GM23338 (cell line): ENCODE measurements around the gene ADAM10. TPM values are rescaled to one million over a fixed set of nuclear protein-coding genes. Genes with fewer than 3 reads are reported as not detected.

Experiments
- ATAC-seq: fragments of 200-7000 bp; cut with Tn5 transposase; 3 replicates; pipeline ENCODE4 v1.9.1; 2020
- DNase-seq: peaks from one replicate; pipeline ENCODE4 v3.0.0-alpha.2; 2015; ENCODE audit warnings: low spot score
- H2AFZ ChIP-seq: fragments of 200-600 bp; sonication (generic); 2 replicates; pipeline ENCODE4 v1.8.0; 2016; ENCODE audit warnings: antibody characterized with exemption, mild to moderate bottlenecking, moderate library complexity
- H3F3A ChIP-seq: fragments of 200-600 bp; sonication (generic); replicated peaks from 2 replicates; pipeline ENCODE4 v1.8.0; 2017; ENCODE audit warnings: antibody characterized with exemption, mixed run types, low read depth
- H3K27ac ChIP-seq: fragments of 200-600 bp; sonication (generic); 2 replicates; pipeline ENCODE4 v1.6.1; 2016; ENCODE audit warnings: low read depth
- H3K27me3 ChIP-seq: fragments of 200-600 bp; sonication (generic); 2 replicates; pipeline ENCODE4 v1.8.0; 2016; ENCODE audit warnings: mild to moderate bottlenecking, mixed run types, moderate library complexity; ENCODE audit not compliant: insufficient read depth
- H3K36me3 ChIP-seq: fragments of 200-600 bp; sonication (generic); 2 replicates; pipeline ENCODE4 v1.8.0; 2016; ENCODE audit warnings: mild to moderate bottlenecking; ENCODE audit not compliant: insufficient read depth
- H3K4me1 ChIP-seq: fragments of 200-600 bp; sonication (generic); 2 replicates; pipeline ENCODE4 v1.8.0; 2016; ENCODE audit warnings: mild to moderate bottlenecking, moderate library complexity; ENCODE audit not compliant: insufficient read depth
- H3K4me2 ChIP-seq: fragments of 200-600 bp; sonication (generic); 2 replicates; pipeline ENCODE4 v1.7.1; 2017; ENCODE audit warnings: mixed run types
- H3K4me3 ChIP-seq: fragments of 200-600 bp; sonication (generic); 2 replicates; pipeline ENCODE4 v1.6.1; 2016; ENCODE audit warnings: mixed run types
- H3K79me2 ChIP-seq: fragments of 200-600 bp; sonication (generic); replicated peaks from 2 replicates; pipeline ENCODE4 v1.8.0; 2017; ENCODE audit warnings: mild to moderate bottlenecking; ENCODE audit not compliant: insufficient read depth
- H3K9me2 ChIP-seq: fragments of 200-600 bp; sonication (generic); 2 replicates; pipeline ENCODE4 v1.8.0; 2017; ENCODE audit not compliant: insufficient read depth
- H4K20me1 ChIP-seq: fragments of 200-600 bp; sonication (generic); replicated peaks from 2 replicates; pipeline ENCODE4 v1.8.0; 2017; ENCODE audit warnings: mild to moderate bottlenecking; ENCODE audit not compliant: insufficient read depth
- H3K27ac Mint-ChIP-seq: 2 replicates; pipeline ENCODE4 v1.8.0; 2020; ENCODE audit warnings: inconsistent platforms, mild to moderate bottlenecking, moderate library complexity, mixed read lengths
- H3K27me3 Mint-ChIP-seq: 3 replicates; pipeline ENCODE4 v1.8.0; 2022; ENCODE audit warnings: low read depth, mild to moderate bottlenecking, moderate library complexity, mixed read lengths, inconsistent platforms; ENCODE audit not compliant: insufficient read depth, poor library complexity
- H3K36me3 Mint-ChIP-seq: 3 replicates; pipeline ENCODE4 v1.8.0; 2021; ENCODE audit warnings: low read depth, mild to moderate bottlenecking, inconsistent platforms, moderate library complexity, mixed read lengths
- H3K4me1 Mint-ChIP-seq: 3 replicates; pipeline ENCODE4 v1.8.0; 2020; ENCODE audit warnings: mild to moderate bottlenecking, inconsistent platforms, mixed read lengths
- H3K4me3 Mint-ChIP-seq: 3 replicates; pipeline ENCODE4 v1.8.0; 2021; ENCODE audit warnings: moderate library complexity, mild to moderate bottlenecking, inconsistent platforms, mixed read lengths
- H3K9me3 Mint-ChIP-seq: 3 replicates; pipeline ENCODE4 v1.8.0; 2020; ENCODE audit warnings: moderate library complexity, mild to moderate bottlenecking, inconsistent platforms, mixed read lengths
- CREB1 ChIP-seq: fragments of 250-450 bp; sonication (Bioruptor Pico); IDR thresholded peaks from 2 replicates; pipeline ENCODE4 v1.5.0; 2020; ENCODE audit warnings: low read depth, mild to moderate bottlenecking, moderate library complexity
- CTCF ChIP-seq, 2 experiments: fragments of 200-600 bp in 1 of 2; sonication (generic) in 1 of 2; conservative IDR thresholded peaks; 2 replicates each; pipeline versions ENCODE4 v1.5.1 to v1.6.1; 2016 to 2017; ENCODE audit warnings: antibody characterized with exemption in 2 of 2, low read depth in 2 of 2, mild to moderate bottlenecking in 2 of 2, moderate library complexity in 1 of 2
- ETS1 ChIP-seq: IDR thresholded peaks from 2 replicates; pipeline ENCODE4 v1.6.1; 2016; ENCODE audit warnings: antibody characterized with exemption
- EZH2 ChIP-seq: fragments of 200-600 bp; sonication (generic); IDR thresholded peaks from one replicate; pipeline ENCODE4 v1.8.0; 2017; ENCODE audit warnings: antibody characterized with exemption, mild to moderate bottlenecking, low read depth; ENCODE audit not compliant: unreplicated experiment
- EZH2phosphoT487 ChIP-seq: fragments of 200-600 bp; sonication (generic); IDR thresholded peaks from one replicate; pipeline ENCODE4 v1.8.1; 2018; ENCODE audit warnings: antibody characterized with exemption; ENCODE audit not compliant: unreplicated experiment
- JUNB ChIP-seq: IDR thresholded peaks from one replicate; pipeline ENCODE4 v1.6.1; 2016; ENCODE audit warnings: antibody characterized with exemption; ENCODE audit not compliant: unreplicated experiment
- NANOG ChIP-seq: IDR thresholded peaks from 2 replicates; pipeline ENCODE4 v1.6.1; 2016; ENCODE audit warnings: antibody characterized with exemption, borderline replicate concordance
- POLR2AphosphoS5 ChIP-seq: IDR thresholded peaks from 2 replicates; pipeline ENCODE4 v1.6.1; 2016; ENCODE audit warnings: antibody characterized with exemption, low read depth
- REST ChIP-seq: IDR thresholded peaks from one replicate; pipeline ENCODE4 v1.6.1; 2018; ENCODE audit warnings: antibody characterized with exemption; ENCODE audit not compliant: unreplicated experiment
- STAT1 ChIP-seq: IDR thresholded peaks from one replicate; pipeline ENCODE4 v1.6.1; 2016; ENCODE audit warnings: antibody characterized with exemption; ENCODE audit not compliant: unreplicated experiment
- ZNF114 ChIP-seq: fragments of 250-450 bp; sonication (Bioruptor Pico); IDR thresholded peaks from 2 replicates; pipeline ENCODE4 v1.5.0; 2020; ENCODE audit warnings: mild to moderate bottlenecking, moderate library complexity
- ZNF331 ChIP-seq: fragments of 250-450 bp; sonication (Bioruptor Pico); IDR thresholded peaks from 2 replicates; pipeline ENCODE4 v1.5.0; 2020; ENCODE audit warnings: low read depth, mild to moderate bottlenecking, moderate library complexity
- ZNF462 ChIP-seq: fragments of 250-450 bp; sonication (Bioruptor Pico); IDR thresholded peaks from 2 replicates; pipeline ENCODE4 v1.5.0; 2020; ENCODE audit warnings: mild to moderate bottlenecking, moderate library complexity
- polyA plus RNA-seq: library from polyadenylated mRNA; unstranded; fragments of >200 nt; fragmentation: Nextera tagmentation; extraction: Ambion mirVana; gene quantifications from 2 replicates; pipeline ENCODE4 v1.2.1, GENCODE V29; 2016
- total RNA-seq: library from RNA; depleted of rRNA; stranded (reverse); fragments of >200 nt; shearing (Covaris generic); gene quantifications from 2 replicates; pipeline ENCODE4 v1.2.3, GENCODE V29; 2014

The ADAM10 gene
- total and polyA plus RNA-seq, 2 experiments from 2014 or later, result 25.0 to 114 TPM

- peaks cover 3% of the 10 kb centered on the region for H3K27me3 Mint-ChIP-seq
These were observed 162.0 kb downstream of the ADAM10 start for GRCh38 chr15:58587486-58587885.

More at GRCh38 chr15:58587486-58587885, 162.0 kb downstream of the ADAM10 start:
- peaks cover 6% of the 10 kb centered on the region; the same call in 1 of the 3 replicates for H3K4me1 Mint-ChIP-seq
- no peaks in the 10 kb centered on the region for H4K20me1 ChIP-seq
- H3K4me3 Mint-ChIP-seq, result no peak overlapping the region
- TF ChIP-seq NANOG, result no peak
- no peak for TF ChIP-seq EZH2phosphoT487
- no peak for TF ChIP-seq ZNF114 (CRISPR knock-in tag)
- TF ChIP-seq STAT1, result no peak
- no peak for TF ChIP-seq ZNF331
- TF ChIP-seq POLR2AphosphoS5, result no peak
- TF ChIP-seq REST, result no peak
- no peak for TF ChIP-seq CREB1 (CRISPR knock-in tag)
- TF ChIP-seq ETS1, result no peak
- no peak for TF ChIP-seq ZNF462 (CRISPR knock-in tag)
- TF ChIP-seq CTCF (conservative IDR thresholded peaks at IDR 0.05; ENCODE audit: low read depth in 2 of 2), result no peak
- TF ChIP-seq JUNB, result no peak
- TF ChIP-seq EZH2, result no peak
- no peaks in the 10 kb centered on the region for H3K79me2 ChIP-seq
- H3K36me3 Mint-ChIP-seq, result no peaks in the 10 kb centered on the region
- no peak overlapping the region for H3K4me2 ChIP-seq
- H3K27me3 ChIP-seq, result no peaks in the 10 kb centered on the region
- no peak overlapping the region for H3K27ac Mint-ChIP-seq
- no peaks in the 10 kb centered on the region for H3F3A ChIP-seq
- no peaks in the 10 kb centered on the region for H3K36me3 ChIP-seq
- DNase-seq (no peak), ATAC-seq (no peak)
- H3K9me2 ChIP-seq, result no peaks in the 10 kb centered on the region
- H3K4me1 ChIP-seq, result no peaks in the 10 kb centered on the region
- H3K27ac ChIP-seq, result no peak overlapping the region
- H2AFZ ChIP-seq, result no peak overlapping the region
- H3K9me3 Mint-ChIP-seq, result no peaks in the 10 kb centered on the region; the same call in 2 of the 3 replicates
- H3K4me3 ChIP-seq, result no peak overlapping the region
